Frontal cortex (tissue), 4 donors: ENCODE measurements around the gene MSL2. TPM values are rescaled to one million over a fixed set of nuclear protein-coding genes. Genes with fewer than 3 reads are reported as not detected.
"Not testable (repeated sequence)": the region's sequence is repeated elsewhere in the genome, so short reads cannot be mapped to it uniquely, and the experiment has no call there.

Source experiments
- DNase-seq, 2 donors: peaks; one replicate each; pipeline ENCODE4 v3.0.0; 2012; ENCODE audit warnings: low spot score in 2 of 2
- FAIRE-seq: peaks from 2 replicates; lab custom pipeline; 2012; peaks lifted over from hg19 to GRCh38; lab: Jason Lieb, UNC
- total RNA-seq: library from RNA; depleted of rRNA; stranded (reverse); fragments of >200 nt; gene quantifications from one replicate; pipeline ENCODE4 v1.2.3, GENCODE V29; 2014
- donor health status: control.
- donor health status: control.
- donor health status: control.

MSL2 gene
- total RNA-seq, 1 donor from 2014 or later = 23.6 TPM

GRCh38 chr3:136151219-136151618 is 44.9 kb downstream of the MSL2 start:
- FAIRE-seq (no peak), DNase-seq (no peak)

GRCh38 chr3:136149667-136150066 is 46.5 kb downstream of the MSL2 start:
- FAIRE-seq = no peak
- DNase-seq = no peak

GRCh38 chr3:136146981-136147729 is 49.0 kb downstream of the MSL2 start:
- FAIRE-seq (no peak), DNase-seq (no peak)

GRCh38 chr3:136144397-136144796 is 51.7 kb downstream of the MSL2 start:
- not testable (repeated sequence) for DNase-seq, FAIRE-seq

GRCh38 chr3:136142592-136142991 is 53.5 kb downstream of the MSL2 start:
- DNase-seq (no peak), FAIRE-seq (no peak)

GRCh38 chr3:136141891-136142290 is 54.2 kb downstream of the MSL2 start:
- DNase-seq (no peak), FAIRE-seq (no peak)

- FAIRE-seq = no peak
- no peak for DNase-seq
Observed at GRCh38 chr3:136141291-136141785, 54.8 kb downstream of the MSL2 start.

- DNase-seq = no peak
- FAIRE-seq = no peak
Observed at GRCh38 chr3:136136454-136136853, 59.7 kb downstream of the MSL2 start.

- no peak for DNase-seq
- no peak for FAIRE-seq
Observed at GRCh38 chr3:136135039-136135802, 60.9 kb downstream of the MSL2 start.

- no peak for FAIRE-seq
- no peak for DNase-seq
Observed at GRCh38 chr3:136134091-136134490, 62.0 kb downstream of the MSL2 start.

GRCh38 chr3:136131647-136132046 is 64.5 kb downstream of the MSL2 start:
- not testable (repeated sequence) for FAIRE-seq, DNase-seq

GRCh38 chr3:136122006-136122405 is 74.1 kb downstream of the MSL2 start:
- DNase-seq (no peak), FAIRE-seq (no peak)

GRCh38 chr3:136120373-136121348 is 75.5 kb downstream of the MSL2 start:
- no peak for FAIRE-seq
- DNase-seq = no peak

GRCh38 chr3:136119783-136120182 is 76.4 kb downstream of the MSL2 start:
- FAIRE-seq, DNase-seq: not testable (repeated sequence)

GRCh38 chr3:136119332-136119731 is 76.8 kb downstream of the MSL2 start:
- not testable (repeated sequence) for FAIRE-seq, DNase-seq

- FAIRE-seq (no peak), DNase-seq (no peak)
Observed at GRCh38 chr3:136114421-136114820, 81.7 kb downstream of the MSL2 start.

GRCh38 chr3:136110481-136110880 is 85.7 kb downstream of the MSL2 start:
- FAIRE-seq = no peak

GRCh38 chr3:136109499-136109898 is 86.6 kb downstream of the MSL2 start:
- FAIRE-seq (no peak), DNase-seq (no peak)

More at GRCh38 chr3:136110481-136110880, 85.7 kb downstream of the MSL2 start:
- DNase-seq = no peak

GRCh38 chr3:136106101-136106500 is 90.0 kb downstream of the MSL2 start:
- FAIRE-seq = no peak

GRCh38 chr3:136105044-136105443 is 91.1 kb downstream of the MSL2 start:
- no peak for DNase-seq
- FAIRE-seq = no peak

More at GRCh38 chr3:136106101-136106500, 90.0 kb downstream of the MSL2 start:
- no peak for DNase-seq
